Activated naive CD8-positive, alpha-beta T cell treated with anti-CD3 and anti-CD28 coated beads for 36 hours (primary cell): Measurements from ENCODE around the gene EPYC. TPM values are rescaled to one million over a fixed set of nuclear protein-coding genes. Genes with fewer than 3 reads are reported as not detected.

Experiments used
- DNase-seq: peaks from one replicate; pipeline ENCODE4 v3.0.0; 2021
- H3K27ac Mint-ChIP-seq: one replicate; pipeline ENCODE4 v1.8.0; 2022; ENCODE audit warnings: mild to moderate bottlenecking, moderate library complexity, mixed read lengths
- H3K27me3 Mint-ChIP-seq: one replicate; pipeline ENCODE4 v1.8.0; 2022; ENCODE audit warnings: mild to moderate bottlenecking, mixed read lengths
- H3K36me3 Mint-ChIP-seq: one replicate; pipeline ENCODE4 v1.8.0; 2021; ENCODE audit warnings: mild to moderate bottlenecking, mixed read lengths
- H3K4me1 Mint-ChIP-seq: one replicate; pipeline ENCODE4 v1.8.0; 2021; ENCODE audit warnings: mixed read lengths
- H3K4me3 Mint-ChIP-seq: one replicate; pipeline ENCODE4 v1.8.0; 2022; ENCODE audit warnings: mild to moderate bottlenecking, moderate library complexity, mixed read lengths
- H3K9me3 Mint-ChIP-seq: one replicate; pipeline ENCODE4 v1.8.0; 2022; ENCODE audit warnings: mixed read lengths
- total RNA-seq, 2 experiments: library from RNA; stranded (reverse); gene quantifications; one replicate each; pipeline ENCODE4 v1.2.3, GENCODE V29; 2021

The EPYC gene
- total RNA-seq, 2 experiments from 2014 or later = not detected

- H3K27ac Mint-ChIP-seq = no peak overlapping the region
- H3K36me3 Mint-ChIP-seq = no peaks in the 10 kb centered on the region
- H3K9me3 Mint-ChIP-seq = no peaks in the 10 kb centered on the region
- no peak for DNase-seq
- H3K4me3 Mint-ChIP-seq = no peak overlapping the region
- H3K4me1 Mint-ChIP-seq = no peaks in the 10 kb centered on the region
- peaks cover 5% of the 10 kb centered on the region for H3K27me3 Mint-ChIP-seq
Observed at GRCh38 chr12:90978117-90978770, 26.5 kb downstream of the EPYC start.

- Mint-ChIP-seq H3K4me1 (no peaks in the 10 kb centered on the region), H3K27me3 (peaks cover 5% of the 10 kb centered on the region), H3K36me3 (no peaks in the 10 kb centered on the region), H3K9me3 (no peaks in the 10 kb centered on the region), H3K27ac (no peak overlapping the region), H3K4me3 (no peak overlapping the region)
- DNase-seq = no peak
Observed at GRCh38 chr12:90977224-90977623, 27.5 kb downstream of the EPYC start.

- Mint-ChIP-seq H3K4me3 (no peak overlapping the region), H3K9me3 (no peaks in the 10 kb centered on the region), H3K27me3 (peaks cover 5% of the 10 kb centered on the region)
Observed at GRCh38 chr12:90974286-90974685, 30.5 kb downstream of the EPYC start.

GRCh38 chr12:90972226-90972625, 32.5 kb downstream of the EPYC start:
- DNase-seq = no peak
- Mint-ChIP-seq H3K4me3 (no peak overlapping the region), H3K36me3 (no peaks in the 10 kb centered on the region), H3K27ac (no peak overlapping the region), H3K9me3 (no peaks in the 10 kb centered on the region), H3K4me1 (no peaks in the 10 kb centered on the region), H3K27me3 (peaks cover 8% of the 10 kb centered on the region)

More at GRCh38 chr12:90974286-90974685, 30.5 kb downstream of the EPYC start:
- Mint-ChIP-seq H3K36me3 (no peaks in the 10 kb centered on the region), H3K4me1 (no peaks in the 10 kb centered on the region), H3K27ac (no peak overlapping the region)
- no peak for DNase-seq

GRCh38 chr12:90970911-90971310, 33.9 kb downstream of the EPYC start:
- Mint-ChIP-seq H3K36me3 (no peaks in the 10 kb centered on the region), H3K4me3 (no peak overlapping the region), H3K27ac (no peak overlapping the region), H3K4me1 (no peaks in the 10 kb centered on the region), H3K9me3 (no peaks in the 10 kb centered on the region), H3K27me3 (peaks cover 8% of the 10 kb centered on the region)
- no peak for DNase-seq

- Mint-ChIP-seq H3K36me3 (no peaks in the 10 kb centered on the region), H3K4me1 (no peaks in the 10 kb centered on the region), H3K4me3 (no peak overlapping the region), H3K27ac (no peak overlapping the region), H3K9me3 (no peaks in the 10 kb centered on the region), H3K27me3 (peaks cover 8% of the 10 kb centered on the region)
- no peak for DNase-seq
Observed at GRCh38 chr12:90970471-90970870, 34.3 kb downstream of the EPYC start.

GRCh38 chr12:90969851-90970250, 34.9 kb downstream of the EPYC start:
- Mint-ChIP-seq H3K27me3 (peaks cover 8% of the 10 kb centered on the region), H3K27ac (no peak overlapping the region), H3K4me3 (no peak overlapping the region), H3K4me1 (no peaks in the 10 kb centered on the region), H3K36me3 (no peaks in the 10 kb centered on the region), H3K9me3 (no peaks in the 10 kb centered on the region)
- DNase-seq = no peak

- Mint-ChIP-seq H3K27me3 (peaks cover 3% of the 10 kb centered on the region), H3K27ac (no peak overlapping the region), H3K36me3 (no peaks in the 10 kb centered on the region), H3K4me1 (no peaks in the 10 kb centered on the region), H3K9me3 (no peaks in the 10 kb centered on the region), H3K4me3 (no peak overlapping the region)
- no peak for DNase-seq
Observed at GRCh38 chr12:90969346-90969745, 35.4 kb downstream of the EPYC start.

- H3K27ac Mint-ChIP-seq = no peak overlapping the region
- no peak for DNase-seq
- peaks cover 3% of the 10 kb centered on the region for H3K27me3 Mint-ChIP-seq
- H3K4me1 Mint-ChIP-seq = no peaks in the 10 kb centered on the region
- H3K9me3 Mint-ChIP-seq = no peaks in the 10 kb centered on the region
- no peaks in the 10 kb centered on the region for H3K36me3 Mint-ChIP-seq
- H3K4me3 Mint-ChIP-seq = no peak overlapping the region
Observed at GRCh38 chr12:90965204-90965603, 39.6 kb downstream of the EPYC start.

GRCh38 chr12:90964616-90965015, 40.2 kb downstream of the EPYC start:
- Mint-ChIP-seq H3K27me3 (peaks cover 5% of the 10 kb centered on the region), H3K36me3 (no peaks in the 10 kb centered on the region), H3K4me3 (no peak overlapping the region), H3K9me3 (no peaks in the 10 kb centered on the region), H3K27ac (no peak overlapping the region), H3K4me1 (no peaks in the 10 kb centered on the region)
- no peak for DNase-seq

- Mint-ChIP-seq H3K36me3 (no peaks in the 10 kb centered on the region), H3K4me3 (no peak overlapping the region), H3K9me3 (no peaks in the 10 kb centered on the region), H3K27me3 (peaks cover 6% of the 10 kb centered on the region), H3K4me1 (no peaks in the 10 kb centered on the region), H3K27ac (no peak overlapping the region)
- no peak for DNase-seq
Observed at GRCh38 chr12:90963946-90964345, 40.8 kb downstream of the EPYC start.

GRCh38 chr12:90961154-90961553, 43.6 kb downstream of the EPYC start:
- no peak for DNase-seq
- H3K36me3 Mint-ChIP-seq = no peaks in the 10 kb centered on the region
- peaks cover 3% of the 10 kb centered on the region for H3K27me3 Mint-ChIP-seq
- H3K4me3 Mint-ChIP-seq = no peak overlapping the region
- no peaks in the 10 kb centered on the region for H3K9me3 Mint-ChIP-seq
- no peak overlapping the region for H3K27ac Mint-ChIP-seq
- no peaks in the 10 kb centered on the region for H3K4me1 Mint-ChIP-seq

- no peak overlapping the region for H3K4me3 Mint-ChIP-seq
- H3K4me1 Mint-ChIP-seq = no peaks in the 10 kb centered on the region
- H3K9me3 Mint-ChIP-seq = no peaks in the 10 kb centered on the region
- no peak for DNase-seq
- no peaks in the 10 kb centered on the region for H3K36me3 Mint-ChIP-seq
- H3K27ac Mint-ChIP-seq = no peak overlapping the region
- peaks cover 3% of the 10 kb centered on the region for H3K27me3 Mint-ChIP-seq
Observed at GRCh38 chr12:90959538-90960139, 45.1 kb downstream of the EPYC start.

- DNase-seq = no peak
- H3K4me1 Mint-ChIP-seq = no peaks in the 10 kb centered on the region
- no peak overlapping the region for H3K27ac Mint-ChIP-seq
- no peak overlapping the region for H3K4me3 Mint-ChIP-seq
- no peaks in the 10 kb centered on the region for H3K9me3 Mint-ChIP-seq
- no peaks in the 10 kb centered on the region for H3K36me3 Mint-ChIP-seq
- peaks cover 3% of the 10 kb centered on the region for H3K27me3 Mint-ChIP-seq
Observed at GRCh38 chr12:90959032-90959431, 45.7 kb downstream of the EPYC start.

GRCh38 chr12:90958347-90958746, 46.4 kb downstream of the EPYC start:
- Mint-ChIP-seq H3K36me3 (no peaks in the 10 kb centered on the region), H3K9me3 (no peaks in the 10 kb centered on the region), H3K27me3 (peaks cover 7% of the 10 kb centered on the region), H3K4me3 (no peak overlapping the region), H3K27ac (no peak overlapping the region), H3K4me1 (no peaks in the 10 kb centered on the region)
- DNase-seq = no peak

- Mint-ChIP-seq H3K27ac (no peak within 1 kb of the TSS), H3K4me3 (no peak within 1 kb of the TSS), H3K36me3 (no peaks in the 10 kb centered on the region), H3K27me3 (peaks cover 14% of the 10 kb centered on the region), H3K4me1 (no peaks in the 10 kb centered on the region), H3K9me3 (no peaks in the 10 kb centered on the region)
- DNase-seq = no peak
Observed at GRCh38 chr12:90954921-90955320, 49.9 kb downstream of the EPYC start, which contains the start of gene CCER1. Gene CCER1 (minus strand): TSS chr12:90955176. CDS start chr12:90954742, 434 bp downstream.
